GM21737 (cell line): ENCODE measurements around the gene SH2D4B.

Experiments used
- ATAC-seq: cut with Tn5 transposase; IDR thresholded peaks from one replicate; pipeline ENCODE4 v1.9.1; 2021; ENCODE audit warnings: mild to moderate bottlenecking, moderate library complexity; ENCODE audit not compliant: unreplicated experiment

Gene SH2D4B

GRCh38 chr10:80503584-80504157 is 34.0 kb upstream of the SH2D4B start:
- ATAC-seq, result no peak

GRCh38 chr10:80504158-80504811 is 33.4 kb upstream of the SH2D4B start:
- no peak for ATAC-seq

GRCh38 chr10:80504897-80505465 is 32.7 kb upstream of the SH2D4B start:
- no peak for ATAC-seq

GRCh38 chr10:80506189-80506575 is 31.5 kb upstream of the SH2D4B start:
- no peak for ATAC-seq

GRCh38 chr10:80506836-80507487 is 30.7 kb upstream of the SH2D4B start:
- ATAC-seq, result no peak

GRCh38 chr10:80509108-80509402 is 28.6 kb upstream of the SH2D4B start:
- no peak for ATAC-seq

- ATAC-seq, result no peak
These were observed 28.1 kb upstream of the SH2D4B start for GRCh38 chr10:80509403-80510161.

GRCh38 chr10:80512031-80512526 is 25.6 kb upstream of the SH2D4B start:
- ATAC-seq, result no peak

- no peak for ATAC-seq
These were observed 24.6 kb upstream of the SH2D4B start for GRCh38 chr10:80513106-80513505.

- no peak for ATAC-seq
These were observed 22.2 kb upstream of the SH2D4B start for GRCh38 chr10:80515511-80515910.

- ATAC-seq, result no peak
These were observed 21.8 kb upstream of the SH2D4B start for GRCh38 chr10:80515941-80516340.

- ATAC-seq, result no peak
These were observed 21.1 kb upstream of the SH2D4B start for GRCh38 chr10:80516506-80517075.

- no peak for ATAC-seq
These were observed 20.1 kb upstream of the SH2D4B start for GRCh38 chr10:80517416-80518142.

GRCh38 chr10:80518143-80518806 is 19.4 kb upstream of the SH2D4B start:
- no peak for ATAC-seq

- no peak for ATAC-seq
These were observed 18.8 kb upstream of the SH2D4B start for GRCh38 chr10:80518807-80519360.

GRCh38 chr10:80519936-80520650 is 17.6 kb upstream of the SH2D4B start:
- ATAC-seq, result no peak

GRCh38 chr10:80520661-80521470 is 16.8 kb upstream of the SH2D4B start:
- ATAC-seq, result no peak

GRCh38 chr10:80522756-80523363 is 14.8 kb upstream of the SH2D4B start:
- ATAC-seq, result no peak
